ENCODE results near the gene RYR1. TPM values are rescaled to one million over a fixed set of nuclear protein-coding genes. Genes with fewer than 3 reads are reported as not detected.
"Not testable (repeated sequence)": the region's sequence is repeated elsewhere in the genome, so short reads cannot be mapped to it uniquely, and the experiment has no call there.

RYR1 gene
- total RNA-seq, 2 experiments from 2014 or later: 2.6 to 3.9 TPM

DNA sequence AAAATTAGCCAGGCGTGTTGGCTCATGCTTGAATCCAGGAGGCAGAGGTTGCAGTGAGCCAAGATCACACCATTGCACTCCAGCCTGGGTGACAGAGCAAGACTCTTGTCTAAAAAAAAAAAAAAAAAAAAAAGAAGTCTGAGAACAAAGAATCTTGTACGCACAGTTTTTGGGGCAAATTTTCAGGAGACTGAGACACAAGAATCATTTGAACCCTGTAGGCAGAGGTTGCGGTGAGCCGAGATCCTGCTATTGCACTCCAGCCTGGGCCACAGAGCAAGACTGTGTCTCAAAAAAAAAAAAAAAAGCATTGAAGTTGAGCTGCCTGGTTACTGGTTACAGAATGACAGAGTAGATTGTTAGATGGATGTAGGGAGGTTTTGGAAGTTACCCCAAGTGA, 39.2 kb downstream of the RYR1 start:
- DNase-seq; H3K9me3 Mint-ChIP-seq; CTCF ChIA-PET; H3K4me3 Mint-ChIP-seq; H3K27ac Mint-ChIP-seq; H3K27me3 Mint-ChIP-seq; H3K4me1 Mint-ChIP-seq; H3K36me3 Mint-ChIP-seq (ENCODE audit: low read depth); POLR2A ChIA-PET: not testable (repeated sequence)

DNA sequence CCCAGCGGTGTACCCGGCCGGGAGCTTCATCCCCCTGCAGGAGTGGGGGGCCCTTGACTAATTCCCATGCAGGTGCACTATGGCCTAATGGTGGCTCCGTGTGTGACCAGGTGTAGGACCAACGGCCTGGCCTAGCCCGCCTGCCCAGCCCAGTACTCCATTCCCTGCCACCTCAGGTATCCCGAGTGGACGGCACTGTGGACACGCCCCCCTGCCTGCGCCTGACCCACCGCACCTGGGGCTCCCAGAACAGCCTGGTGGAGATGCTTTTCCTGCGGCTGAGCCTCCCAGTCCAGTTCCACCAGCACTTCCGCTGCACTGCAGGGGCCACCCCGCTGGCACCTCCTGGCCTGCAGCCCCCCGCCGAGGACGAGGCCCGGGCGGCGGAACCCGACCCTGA, 39.7 kb downstream of the RYR1 start:
- ChIA-PET POLR2A (no interaction called here), CTCF (no interaction called here)
- no peak for DNase-seq
- no peaks in the 10 kb centered on the region for H3K9me3 Mint-ChIP-seq
- no peak overlapping the region for H3K4me3 Mint-ChIP-seq
- H3K27ac Mint-ChIP-seq: no peak overlapping the region
- no peaks in the 10 kb centered on the region for H3K4me1 Mint-ChIP-seq
- peaks cover 1% of the 10 kb centered on the region for H3K27me3 Mint-ChIP-seq
- no peaks in the 10 kb centered on the region for H3K36me3 Mint-ChIP-seq (ENCODE audit: low read depth)

- H3K4me3 Mint-ChIP-seq: no peak overlapping the region
- no peak overlapping the region for H3K27ac Mint-ChIP-seq
- no peak for DNase-seq
- CTCF ChIA-PET: interaction anchor here (0.8 kb wide), 1 partner anchor 72 kb away, joined by 3 read pairs; the partner anchor contains the start of gene FAM98C
- POLR2A ChIA-PET: no interaction called here
- H3K36me3 Mint-ChIP-seq (ENCODE audit: low read depth): no peaks in the 10 kb centered on the region
- no peaks in the 10 kb centered on the region for H3K9me3 Mint-ChIP-seq
- H3K4me1 Mint-ChIP-seq: no peaks in the 10 kb centered on the region
- H3K27me3 Mint-ChIP-seq: peaks cover 1% of the 10 kb centered on the region
Measured at GRCh38 chr19:38475176-38475575, 41.7 kb downstream of the RYR1 start.

DNA sequence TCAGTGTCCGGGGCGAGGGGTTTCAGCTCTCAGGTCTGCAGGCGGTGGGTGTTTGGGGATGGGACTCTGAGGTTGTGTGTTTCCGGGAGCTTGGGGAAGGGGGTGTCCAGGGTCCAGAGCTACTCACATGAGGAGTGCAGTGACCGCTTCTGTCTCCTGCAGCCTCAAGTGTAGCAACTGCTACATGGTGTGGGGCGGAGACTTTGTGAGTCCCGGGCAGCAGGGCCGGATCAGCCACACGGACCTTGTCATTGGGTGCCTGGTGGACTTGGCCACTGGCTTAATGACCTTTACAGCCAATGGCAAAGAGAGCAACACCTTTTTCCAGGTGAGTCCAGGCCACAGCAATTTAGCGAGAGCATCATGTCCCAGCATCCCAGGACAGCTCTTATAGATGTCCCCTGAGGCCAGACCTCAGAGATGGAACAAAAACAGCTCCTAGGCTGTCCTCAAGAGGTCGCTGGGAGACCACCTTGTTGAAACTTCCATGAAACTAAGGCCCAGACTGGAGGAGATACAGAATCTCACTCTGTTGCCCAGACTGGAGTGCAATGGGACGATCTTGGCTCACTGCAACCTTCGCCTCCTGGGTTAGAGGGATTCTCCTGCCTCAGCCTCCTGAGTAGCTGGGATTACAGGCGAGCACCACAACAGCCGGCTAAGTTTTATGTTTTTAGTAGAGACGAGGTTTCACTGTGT, 44.9 kb downstream of the RYR1 start:
- peak; percentile 20 for DNase-seq
- Mint-ChIP-seq H3K27me3 (no peaks in the 10 kb centered on the region), H3K4me1 (no peaks in the 10 kb centered on the region), H3K36me3 (ENCODE audit: low read depth) (no peaks in the 10 kb centered on the region), H3K4me3 (no peak overlapping the region), H3K27ac (no peak overlapping the region), H3K9me3 (no peaks in the 10 kb centered on the region)
- ChIA-PET POLR2A (no interaction called here), CTCF (interaction anchor here (0.9 to 1.9 kb wide), 4 partner anchors 75 to 452 kb away, joined by 4 to 20 read pairs (median 5); partner anchors contain the start of genes FAM98C, MRPS12 and SARS2)

DNA sequence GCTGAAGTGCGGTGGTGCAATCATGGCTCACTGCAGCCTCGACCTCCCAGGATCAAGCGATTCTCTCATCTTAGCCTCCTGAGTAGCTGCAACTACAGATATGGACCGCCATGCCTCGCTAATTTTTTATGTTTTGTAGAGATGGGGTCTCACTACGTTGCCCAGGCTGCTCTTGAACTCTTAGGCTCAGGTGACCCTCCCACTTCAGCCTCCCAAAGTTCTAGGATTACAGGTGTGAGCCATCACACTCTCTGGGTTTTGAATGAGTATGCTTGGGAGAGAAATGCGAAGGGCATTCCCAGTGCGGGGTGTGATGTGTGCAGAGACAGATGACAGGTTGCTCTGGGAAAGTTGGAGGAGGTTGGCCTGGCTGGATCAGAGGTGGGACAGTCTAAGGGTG, 49.0 kb downstream of the RYR1 start:
- ChIA-PET CTCF (no interaction called here), POLR2A (no interaction called here)
- Mint-ChIP-seq H3K36me3 (ENCODE audit: low read depth) (no peaks in the 10 kb centered on the region), H3K4me3 (no peak overlapping the region), H3K27me3 (no peaks in the 10 kb centered on the region), H3K9me3 (no peaks in the 10 kb centered on the region), H3K4me1 (no peaks in the 10 kb centered on the region), H3K27ac (no peak overlapping the region)
- DNase-seq: no peak

DNA sequence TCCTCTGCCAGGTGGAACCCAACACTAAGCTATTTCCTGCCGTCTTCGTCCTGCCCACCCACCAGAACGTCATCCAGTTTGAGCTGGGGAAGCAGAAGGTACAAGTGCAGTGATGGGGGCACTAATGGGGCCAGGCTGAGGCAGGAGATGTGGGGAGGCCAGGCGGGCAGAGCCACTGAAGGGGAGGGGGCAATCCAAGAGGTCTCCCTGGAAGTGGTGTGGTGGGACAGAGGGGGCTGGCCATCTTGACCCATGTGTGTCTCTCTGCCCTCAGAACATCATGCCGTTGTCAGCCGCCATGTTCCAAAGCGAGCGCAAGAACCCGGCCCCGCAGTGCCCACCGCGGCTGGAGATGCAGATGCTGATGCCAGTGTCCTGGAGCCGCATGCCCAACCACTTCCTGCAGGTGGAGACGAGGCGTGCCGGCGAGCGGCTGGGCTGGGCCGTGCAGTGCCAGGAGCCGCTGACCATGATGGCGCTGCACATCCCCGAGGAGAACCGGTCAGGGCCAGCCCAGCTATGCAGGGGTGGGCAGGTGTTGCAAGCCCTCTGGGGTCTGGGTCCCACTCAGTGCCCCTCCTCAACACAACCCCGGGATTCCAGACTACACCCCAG, 49.6 kb downstream of the RYR1 start:
- POLR2A ChIA-PET: no interaction called here
- peaks cover 2% of the 10 kb centered on the region for H3K36me3 Mint-ChIP-seq (ENCODE audit: low read depth)
- CTCF ChIA-PET: no interaction called here

GRCh38 chr19:38484747-38485146, 51.3 kb downstream of the RYR1 start:
- DNase-seq: no peak
- CTCF ChIA-PET: no interaction called here
- POLR2A ChIA-PET: no interaction called here
- peaks cover 3% of the 10 kb centered on the region for H3K27me3 Mint-ChIP-seq
- H3K4me3 Mint-ChIP-seq: no peak overlapping the region
- H3K9me3 Mint-ChIP-seq: peaks cover 3% of the 10 kb centered on the region
- H3K4me1 Mint-ChIP-seq: no peaks in the 10 kb centered on the region
- no peak overlapping the region for H3K27ac Mint-ChIP-seq
- H3K36me3 Mint-ChIP-seq (ENCODE audit: low read depth): peaks cover 3% of the 10 kb centered on the region

More for the DNA sequence above, 49.6 kb downstream of the RYR1 start:
- no peaks in the 10 kb centered on the region for H3K4me1 Mint-ChIP-seq
- no peak overlapping the region for H3K4me3 Mint-ChIP-seq
- peaks cover 2% of the 10 kb centered on the region for H3K27me3 Mint-ChIP-seq
- peaks cover 2% of the 10 kb centered on the region for H3K9me3 Mint-ChIP-seq
- no peak for DNase-seq
- no peak overlapping the region for H3K27ac Mint-ChIP-seq

DNA sequence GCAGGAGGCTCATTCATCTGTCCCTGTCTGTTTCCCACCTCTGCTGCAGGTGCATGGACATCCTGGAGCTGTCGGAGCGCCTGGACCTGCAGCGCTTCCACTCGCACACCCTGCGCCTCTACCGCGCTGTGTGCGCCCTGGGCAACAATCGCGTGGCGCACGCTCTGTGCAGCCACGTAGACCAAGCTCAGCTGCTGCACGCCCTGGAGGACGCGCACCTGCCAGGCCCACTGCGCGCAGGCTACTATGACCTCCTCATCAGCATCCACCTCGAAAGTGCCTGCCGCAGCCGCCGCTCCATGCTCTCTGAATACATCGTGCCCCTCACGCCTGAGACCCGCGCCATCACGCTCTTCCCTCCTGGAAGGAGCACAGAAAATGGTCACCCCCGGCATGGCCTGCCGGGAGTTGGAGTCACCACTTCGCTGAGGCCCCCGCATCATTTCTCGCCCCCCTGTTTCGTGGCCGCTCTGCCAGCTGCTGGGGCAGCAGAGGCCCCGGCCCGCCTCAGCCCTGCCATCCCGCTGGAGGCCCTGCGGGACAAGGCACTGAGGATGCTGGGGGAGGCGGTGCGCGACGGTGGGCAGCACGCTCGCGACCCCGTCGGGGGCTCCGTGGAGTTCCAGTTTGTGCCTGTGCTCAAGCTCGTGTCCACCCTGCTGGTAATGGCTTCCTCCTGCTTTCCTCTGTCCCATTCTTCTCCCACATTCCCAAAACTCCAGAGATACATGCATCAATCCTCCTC, 52.2 kb downstream of the RYR1 start:
- Mint-ChIP-seq H3K4me3 (no peak overlapping the region), H3K9me3 (peaks cover 9% of the 10 kb centered on the region), H3K4me1 (no peaks in the 10 kb centered on the region), H3K36me3 (ENCODE audit: low read depth) (peaks cover 5% of the 10 kb centered on the region), H3K27ac (no peak overlapping the region), H3K27me3 (peaks cover 9% of the 10 kb centered on the region)
- DNase-seq: no peak
- CTCF ChIA-PET: no interaction called here
- POLR2A ChIA-PET: no interaction called here

GRCh38 chr19:38486731-38487336, 53.3 kb downstream of the RYR1 start:
- Mint-ChIP-seq H3K4me3 (no peak overlapping the region), H3K27me3 (peaks cover 12% of the 10 kb centered on the region), H3K27ac (no peak overlapping the region), H3K36me3 (ENCODE audit: low read depth) (peaks cover 8% of the 10 kb centered on the region), H3K9me3 (peaks cover 12% of the 10 kb centered on the region), H3K4me1 (no peaks in the 10 kb centered on the region)
- ChIA-PET POLR2A (no interaction called here), CTCF (no interaction called here)
- no peak for DNase-seq

GRCh38 chr19:38488096-38488495, 54.6 kb downstream of the RYR1 start:
- no peak overlapping the region for H3K27ac Mint-ChIP-seq
- H3K9me3 Mint-ChIP-seq: peaks cover 12% of the 10 kb centered on the region
- peaks cover 8% of the 10 kb centered on the region for H3K36me3 Mint-ChIP-seq (ENCODE audit: low read depth)
- H3K4me3 Mint-ChIP-seq: no peak overlapping the region
- DNase-seq: no peak
- peaks cover 19% of the 10 kb centered on the region for H3K27me3 Mint-ChIP-seq
- peaks cover 3% of the 10 kb centered on the region for H3K4me1 Mint-ChIP-seq
- POLR2A ChIA-PET: no interaction called here
- CTCF ChIA-PET: no interaction called here

- POLR2A ChIA-PET: no interaction called here
- CTCF ChIA-PET: no interaction called here
- no peak for DNase-seq
- H3K36me3 Mint-ChIP-seq (ENCODE audit: low read depth): peaks cover 8% of the 10 kb centered on the region
- no peak overlapping the region for H3K27ac Mint-ChIP-seq
- peaks cover 12% of the 10 kb centered on the region for H3K9me3 Mint-ChIP-seq
- H3K27me3 Mint-ChIP-seq: peaks cover 20% of the 10 kb centered on the region
- peaks cover 5% of the 10 kb centered on the region for H3K4me1 Mint-ChIP-seq
- H3K4me3 Mint-ChIP-seq: no peak overlapping the region
Measured at GRCh38 chr19:38488776-38489481, 55.4 kb downstream of the RYR1 start.

DNA sequence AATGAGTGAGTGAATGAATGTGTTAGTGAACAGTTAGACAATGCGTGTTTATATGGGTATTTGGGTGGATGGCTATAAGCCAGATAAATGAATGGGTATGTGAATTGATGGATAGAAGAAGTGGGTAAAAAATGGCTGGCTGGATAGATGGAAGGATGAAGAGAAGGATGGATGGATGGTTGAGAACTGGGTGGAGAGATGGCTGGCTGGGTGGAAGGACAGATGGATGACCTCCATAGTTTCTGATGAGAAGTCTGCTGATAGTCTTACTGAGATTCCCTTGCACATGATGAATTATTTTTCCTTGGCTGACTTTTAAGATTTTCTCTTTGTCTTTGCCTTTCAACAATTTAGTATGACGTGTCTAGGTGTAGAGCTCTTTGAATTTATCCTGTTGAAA, 57.4 kb downstream of the RYR1 start:
- peaks cover 20% of the 10 kb centered on the region for H3K27me3 Mint-ChIP-seq
- peaks cover 5% of the 10 kb centered on the region for H3K4me1 Mint-ChIP-seq
- ChIA-PET POLR2A (no interaction called here), CTCF (no interaction called here)
- H3K27ac Mint-ChIP-seq: no peak overlapping the region
- no peak for DNase-seq
- H3K36me3 Mint-ChIP-seq (ENCODE audit: low read depth): peaks cover 8% of the 10 kb centered on the region
- peaks cover 12% of the 10 kb centered on the region for H3K9me3 Mint-ChIP-seq
- H3K4me3 Mint-ChIP-seq: no peak overlapping the region

GRCh38 chr19:38492181-38492813, 58.8 kb downstream of the RYR1 start:
- ChIA-PET CTCF (no interaction called here), POLR2A (no interaction called here)
- Mint-ChIP-seq H3K4me3 (no peak overlapping the region), H3K27me3 (peaks cover 20% of the 10 kb centered on the region), H3K27ac (no peak overlapping the region), H3K9me3 (peaks cover 12% of the 10 kb centered on the region), H3K4me1 (peaks cover 5% of the 10 kb centered on the region), H3K36me3 (ENCODE audit: low read depth) (peaks cover 8% of the 10 kb centered on the region)
- DNase-seq: no peak

All from activated CD4-positive, alpha-beta memory T cell treated with anti-CD3 and anti-CD28 coated beads, Interleukin-2, amount 10 ng/mL, durations not matched to agents 7 days and 5 days (primary cell).